GM19035 (cell line): ENCODE results near the gene MID1.

Experiments used
- ATAC-seq: cut with Tn5 transposase; IDR thresholded peaks from one replicate; pipeline ENCODE4 v1.9.1; 2021; ENCODE audit not compliant: unreplicated experiment

Gene MID1

DNA sequence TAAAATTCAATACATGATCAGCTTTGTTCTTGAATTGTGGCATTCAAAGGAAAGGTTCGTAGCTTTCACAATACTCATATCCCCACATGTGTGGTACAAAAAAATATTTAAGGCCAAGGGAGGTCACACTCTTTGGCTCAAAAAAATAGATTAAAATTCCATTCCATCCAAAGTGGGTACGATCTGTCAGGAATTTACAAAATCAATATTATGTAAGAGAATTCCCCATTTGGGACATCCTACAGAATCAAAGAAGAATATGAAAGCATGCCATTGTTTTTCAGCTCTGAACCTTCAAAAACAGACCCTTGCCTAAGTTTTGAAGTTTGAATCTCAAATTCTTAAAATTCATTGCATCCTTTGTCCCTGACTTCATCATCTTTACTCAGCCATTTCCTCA lies 85.8 kb downstream of the MID1 start:
- no peak for ATAC-seq

DNA sequence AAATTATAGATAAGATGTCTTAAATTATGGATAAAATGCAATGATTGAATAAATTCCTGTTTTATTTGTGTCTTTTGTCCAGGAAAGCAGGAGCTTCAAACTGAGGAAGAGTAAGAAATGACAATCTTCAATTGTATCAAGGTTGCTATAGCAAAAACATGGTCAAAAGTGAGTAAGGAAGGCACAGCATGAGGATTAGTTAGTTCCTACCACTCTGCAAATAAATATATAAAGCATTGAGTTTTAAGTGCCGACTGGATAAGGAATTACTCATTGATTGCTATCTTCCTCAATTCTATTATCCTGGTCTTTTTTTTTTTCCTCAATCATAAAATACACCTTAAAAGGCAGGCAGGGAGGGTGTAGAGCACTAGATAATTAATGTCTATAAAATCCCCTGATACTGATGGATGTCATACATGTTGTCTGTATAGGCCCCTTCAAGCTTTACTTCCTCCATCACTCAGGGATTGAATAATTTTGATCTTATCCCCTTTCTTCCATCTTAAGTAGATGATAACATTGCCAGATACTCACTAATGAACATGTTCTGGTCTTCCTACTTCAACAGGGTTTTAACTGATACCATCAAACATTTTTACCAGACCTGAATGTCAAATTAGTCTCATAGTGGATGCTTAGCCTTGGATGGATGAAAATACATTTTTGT lies 86.6 kb downstream of the MID1 start:
- ATAC-seq: no peak

DNA sequence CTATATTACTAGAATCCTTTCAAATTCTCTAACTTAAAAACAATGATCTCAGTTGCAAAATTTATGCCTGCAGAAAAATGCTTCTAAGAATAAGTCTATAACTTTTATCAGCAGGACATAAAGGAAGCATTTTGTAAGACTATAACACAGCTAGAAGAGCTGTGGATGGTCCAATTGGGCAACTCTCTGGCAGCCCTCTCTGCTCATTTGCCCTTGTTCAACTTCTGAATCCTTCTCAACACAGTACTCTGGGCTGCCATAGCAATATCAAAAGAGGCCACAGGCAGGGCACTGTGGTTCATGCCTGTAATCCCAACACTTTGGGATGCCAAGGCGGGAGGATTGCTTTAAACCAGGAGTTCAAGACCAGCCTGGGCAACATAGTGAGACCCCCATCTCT lies 88.5 kb downstream of the MID1 start:
- no peak for ATAC-seq

DNA sequence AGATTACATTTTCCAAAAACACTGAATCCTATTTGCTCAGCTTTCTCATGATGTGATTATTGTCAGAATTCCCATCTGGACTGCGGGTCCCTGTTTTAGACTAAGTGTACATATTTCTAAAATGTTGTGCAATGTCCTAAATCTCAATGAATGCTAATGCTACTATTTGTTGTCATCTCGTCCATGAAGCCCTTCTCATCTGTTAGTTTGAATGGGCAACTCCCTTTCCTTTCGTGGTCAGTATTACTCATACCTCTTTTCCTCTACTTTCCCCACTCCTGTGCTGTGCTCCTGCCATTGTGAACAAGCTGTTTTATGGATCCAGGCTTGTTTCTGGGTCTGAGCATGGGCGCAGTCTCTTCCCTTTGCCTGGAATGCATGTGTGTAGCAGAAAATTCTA lies 91.0 kb downstream of the MID1 start:
- ATAC-seq: no peak

DNA sequence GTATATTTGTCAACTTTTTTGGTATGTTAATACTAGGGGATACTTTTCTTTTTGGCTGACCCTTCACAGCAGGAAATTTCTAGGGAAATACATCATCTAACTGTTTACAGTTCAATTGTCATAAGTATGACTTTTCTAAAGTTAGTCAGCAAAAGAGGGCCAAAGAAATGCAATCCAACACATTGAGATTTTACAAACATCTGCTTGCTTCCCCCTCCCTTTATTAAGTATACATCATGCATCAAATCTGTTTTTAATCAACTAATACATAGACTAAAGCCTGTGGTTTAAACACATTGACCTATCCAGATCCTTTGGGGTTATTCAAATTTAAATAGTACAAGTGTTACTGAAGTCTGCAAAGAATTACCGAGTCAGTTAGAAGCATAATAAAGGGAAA lies 93.9 kb downstream of the MID1 start:
- no peak for ATAC-seq

DNA sequence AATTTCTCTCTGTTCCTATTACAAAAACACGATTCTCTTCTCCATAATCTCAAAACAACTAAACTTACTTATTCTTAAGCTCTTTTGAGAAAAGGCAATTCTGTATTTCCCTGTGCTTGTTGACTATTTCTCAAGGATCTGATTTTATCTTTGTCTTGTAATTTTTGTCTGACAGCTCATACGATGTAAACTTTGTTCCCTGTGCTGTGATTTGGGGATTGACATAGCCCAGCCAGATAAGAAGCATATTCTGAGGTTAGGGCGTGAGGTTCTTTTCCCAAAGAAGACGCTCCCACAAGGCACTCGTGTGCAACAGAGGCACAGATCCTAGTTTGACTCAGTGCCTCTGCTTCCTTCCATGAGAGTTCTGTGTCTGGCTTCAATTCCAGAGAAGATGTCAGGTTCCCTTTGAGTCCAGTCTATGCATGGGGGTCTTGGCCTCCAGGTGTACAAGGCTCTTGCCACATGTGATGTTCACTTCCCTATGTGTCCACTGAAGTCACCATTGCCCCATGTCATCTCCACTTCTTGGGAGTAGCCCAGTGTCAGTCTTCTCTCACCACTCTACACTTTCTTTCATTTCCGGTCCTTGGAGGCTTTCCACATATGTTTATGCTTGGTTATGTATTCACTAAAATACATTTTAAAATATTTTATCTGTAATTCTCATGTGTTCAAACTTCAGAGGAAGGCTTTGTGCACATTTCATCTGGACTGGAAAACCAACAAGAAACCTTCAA lies 94.8 kb downstream of the MID1 start:
- no peak for ATAC-seq

DNA sequence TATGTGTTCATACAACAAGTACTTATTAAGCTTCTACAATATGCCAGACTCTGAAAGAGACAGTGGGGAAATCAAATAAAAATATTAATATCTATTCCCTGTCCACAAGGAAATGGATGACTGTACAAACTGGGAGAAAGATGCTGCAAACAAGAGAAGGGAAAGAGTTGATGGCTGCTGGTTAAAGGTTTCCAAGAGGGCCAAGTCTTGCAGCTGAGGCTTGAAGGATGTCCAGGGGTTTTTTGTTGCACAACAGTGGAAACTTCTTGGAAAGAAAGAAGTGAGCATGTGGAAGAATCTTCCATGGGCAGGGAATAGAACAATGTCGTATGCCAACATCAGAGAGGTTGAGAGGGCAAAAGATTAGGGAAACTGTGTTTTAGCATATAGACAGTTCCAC lies 95.8 kb downstream of the MID1 start:
- ATAC-seq: no peak

DNA sequence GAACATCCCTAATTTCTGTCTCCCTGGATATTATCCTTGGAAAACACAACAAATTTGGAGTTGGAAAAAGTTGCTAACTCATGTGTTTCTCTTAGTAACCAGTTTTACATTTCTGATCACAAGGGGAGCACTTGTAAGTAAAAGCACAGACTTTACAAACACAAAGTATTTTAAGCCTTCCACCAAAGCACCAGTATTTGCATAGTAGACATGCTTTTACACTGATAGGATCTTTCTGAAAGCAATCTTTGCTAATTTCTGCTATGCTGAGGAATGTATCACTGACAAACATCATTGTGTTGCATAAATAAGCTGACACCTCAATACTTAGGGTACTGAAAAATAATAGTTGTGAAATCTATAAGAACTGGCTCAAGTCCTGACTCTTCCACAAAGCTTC lies 100.6 kb downstream of the MID1 start:
- ATAC-seq: no peak

DNA sequence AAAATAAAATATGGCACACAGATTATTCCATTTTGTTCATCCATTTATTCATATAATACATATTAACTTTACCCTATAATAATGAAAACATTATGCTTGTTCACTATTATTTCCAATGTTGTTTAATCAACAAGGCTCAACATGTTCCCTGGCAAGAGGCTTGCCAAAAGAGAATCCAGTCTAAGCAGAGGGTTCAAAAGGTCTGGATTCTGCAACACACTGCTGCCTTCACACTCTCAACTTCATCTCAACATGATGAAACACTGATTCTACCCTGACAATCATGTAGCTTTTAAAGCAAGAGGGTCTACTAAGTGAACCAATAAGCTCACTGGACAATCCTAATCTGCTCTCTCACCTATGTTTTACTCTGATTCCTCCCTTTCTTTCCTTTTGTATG lies 101.1 kb downstream of the MID1 start:
- no peak for ATAC-seq

DNA sequence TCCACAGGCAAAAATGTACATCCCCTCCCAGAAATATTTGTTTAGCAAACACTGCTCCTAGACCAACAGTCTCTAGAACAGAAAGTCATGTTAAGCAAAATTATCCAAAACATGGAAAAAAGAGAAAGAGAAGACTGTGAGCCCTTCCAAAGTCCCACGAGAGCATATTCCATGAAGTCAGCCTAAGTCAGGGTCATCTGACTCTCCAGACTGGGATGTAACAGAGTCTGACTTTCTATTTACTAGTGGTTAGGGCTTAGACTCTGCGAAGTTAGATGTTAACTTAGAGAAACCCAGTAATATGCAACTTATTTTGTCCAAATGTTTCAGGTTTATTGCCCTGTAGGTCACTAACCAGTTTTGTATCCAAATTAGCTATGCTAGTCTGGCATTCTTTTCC lies 102.3 kb downstream of the MID1 start:
- ATAC-seq: no peak

DNA sequence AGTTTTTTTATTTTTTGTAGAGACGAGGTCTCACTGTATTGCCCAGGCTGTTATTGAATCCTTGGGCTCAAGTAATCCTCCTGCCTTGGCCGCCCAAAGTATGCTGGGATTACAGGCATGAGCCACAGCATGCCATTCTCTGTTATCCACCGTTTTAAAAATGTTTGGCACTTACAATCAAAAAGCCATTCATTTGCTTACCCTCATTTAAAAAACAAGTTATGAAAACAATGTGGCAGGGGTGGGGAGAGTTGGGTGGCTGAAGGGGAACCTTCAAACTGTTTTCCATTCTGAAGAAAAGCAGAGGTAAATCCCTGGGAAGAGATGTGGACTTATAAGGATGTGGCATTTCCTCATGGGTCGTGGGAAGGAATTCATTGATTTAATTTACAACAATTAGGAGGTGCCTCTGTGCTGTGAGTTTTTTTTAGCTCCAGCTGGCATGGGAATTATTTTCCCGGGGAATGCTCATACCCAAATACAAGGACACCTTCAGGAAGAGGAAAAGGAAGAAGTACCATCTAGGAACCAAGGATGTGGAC lies 103.5 kb downstream of the MID1 start:
- no peak for ATAC-seq

DNA sequence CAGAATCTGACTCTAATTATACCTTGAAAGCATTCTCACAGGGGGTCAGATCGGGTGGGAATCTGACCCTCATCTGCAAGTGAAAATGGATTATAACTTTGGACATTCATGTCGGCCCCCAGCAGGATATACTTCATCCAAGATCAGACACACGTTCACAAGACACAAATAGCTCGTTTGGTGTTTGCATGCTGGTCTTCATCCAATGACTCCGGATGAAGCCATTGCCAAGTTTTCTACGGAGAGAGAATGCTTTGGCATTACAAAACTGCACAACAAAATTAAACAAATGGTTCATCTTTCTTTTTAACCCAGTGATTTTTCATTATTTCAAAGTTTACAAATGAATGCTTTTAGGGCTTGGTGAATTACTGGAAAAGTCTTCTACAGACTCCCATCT lies 105.5 kb downstream of the MID1 start:
- ATAC-seq: no peak

DNA sequence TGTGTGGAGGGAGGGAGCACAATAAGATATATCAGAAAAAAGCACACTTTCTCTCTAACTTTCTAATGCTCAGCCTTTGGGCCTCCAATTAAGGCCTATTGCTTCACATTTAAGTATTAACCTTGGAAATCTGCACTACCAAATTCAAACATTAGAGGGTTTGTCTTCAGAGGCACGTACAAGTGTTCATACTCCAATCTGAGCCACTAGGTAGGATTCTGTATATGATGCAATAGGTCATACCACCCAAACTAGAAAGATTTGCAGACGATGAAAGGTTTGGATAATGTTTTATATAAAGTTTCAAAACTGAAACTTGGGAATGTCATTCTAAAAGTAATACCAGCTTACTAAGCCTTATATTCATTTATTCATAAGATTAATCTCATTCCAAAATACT lies 106.4 kb downstream of the MID1 start:
- no peak for ATAC-seq

DNA sequence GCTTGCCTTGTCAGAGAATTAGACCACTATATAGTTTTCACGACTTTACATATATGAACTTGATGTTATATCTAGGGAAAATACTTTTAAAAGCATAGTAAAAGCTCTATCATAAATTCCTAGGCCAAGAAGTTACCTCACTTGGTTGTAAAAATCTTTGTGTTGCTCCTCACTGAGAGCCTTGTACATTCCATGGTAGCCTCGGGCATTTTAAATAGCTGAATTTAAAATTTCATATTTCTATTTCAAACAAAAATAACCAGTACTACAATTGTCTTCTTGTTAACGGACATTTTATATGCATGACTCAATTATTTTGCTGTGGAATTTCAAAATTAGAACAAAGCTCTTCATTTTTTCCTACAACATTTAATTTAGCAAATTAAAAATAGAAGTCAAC lies 107.6 kb downstream of the MID1 start:
- no peak for ATAC-seq

DNA sequence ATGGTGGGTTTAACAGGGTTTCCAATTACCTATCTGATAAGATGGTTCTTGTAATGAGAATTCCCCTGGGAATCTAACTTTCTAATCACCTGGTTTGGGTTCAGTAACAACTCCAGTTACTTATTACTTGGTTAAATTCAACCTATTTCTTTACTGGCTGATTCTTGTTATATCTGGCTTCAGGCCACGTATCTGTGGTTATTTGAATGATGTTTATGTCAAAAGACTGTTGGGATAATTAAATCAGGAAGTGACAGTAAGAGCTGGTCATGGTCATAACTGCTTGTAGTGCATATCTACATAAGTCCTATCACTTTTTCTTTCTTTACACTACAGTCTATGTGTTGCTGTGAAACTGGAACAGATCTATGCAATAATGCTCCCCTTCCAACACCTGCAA lies 108.1 kb downstream of the MID1 start:
- no peak for ATAC-seq

DNA sequence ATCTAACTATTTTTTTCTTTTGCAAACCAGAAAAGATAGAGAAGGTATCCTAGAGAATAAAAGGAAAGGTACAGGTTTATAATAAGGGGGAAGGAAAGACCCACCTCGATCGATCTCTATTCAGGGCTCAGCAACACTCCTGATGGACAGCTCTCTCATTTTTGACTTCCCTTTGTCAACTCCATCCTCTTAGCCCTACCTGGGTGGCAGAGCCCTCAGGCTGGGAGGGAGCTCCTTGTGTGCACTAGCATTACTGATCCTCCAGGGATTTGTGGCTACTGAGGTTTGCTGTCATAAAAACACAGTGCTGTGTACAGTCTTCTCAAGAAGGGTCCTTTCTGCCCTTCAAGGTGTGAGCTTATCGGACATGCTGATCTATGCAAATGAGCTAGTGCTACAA lies 111.0 kb downstream of the MID1 start:
- ATAC-seq: no peak

DNA sequence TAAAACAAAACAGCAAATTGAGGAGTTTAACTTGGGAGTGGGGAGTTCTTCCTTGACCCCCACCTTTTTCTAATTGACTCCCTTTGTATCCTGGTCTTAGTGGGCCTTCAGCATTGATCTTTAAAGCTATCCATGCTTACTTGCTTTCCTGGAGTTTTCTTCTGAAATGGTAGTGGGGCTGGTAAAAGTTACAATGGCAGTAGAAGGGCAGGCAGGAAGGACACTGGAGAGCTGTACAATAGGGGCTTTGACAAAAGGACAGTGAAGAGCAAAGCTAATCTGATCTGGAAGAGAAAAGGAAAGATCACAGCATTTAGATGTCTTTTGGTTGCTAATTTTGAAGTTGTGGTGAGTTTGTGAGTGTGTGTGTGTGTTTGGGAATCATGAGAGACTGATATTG lies 111.5 kb downstream of the MID1 start:
- no peak for ATAC-seq

DNA sequence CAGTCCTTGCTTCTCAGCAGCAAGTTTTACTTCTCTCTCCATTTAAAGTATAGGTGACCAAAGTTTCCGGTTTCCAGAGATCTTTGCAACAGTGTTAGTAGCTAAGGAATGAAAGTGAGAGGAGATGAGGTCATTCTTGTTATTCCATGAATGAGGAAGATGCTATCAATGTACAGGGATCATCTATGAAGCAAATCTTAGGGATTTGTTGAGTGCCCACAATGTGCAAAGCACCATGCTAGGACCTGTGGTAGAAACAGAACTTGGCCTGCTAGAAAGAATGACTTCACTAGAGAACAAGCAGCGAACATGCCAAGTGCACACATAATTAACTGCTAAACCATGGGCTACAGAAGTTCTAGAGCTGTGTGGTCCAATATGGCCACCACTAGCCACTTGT lies 112.5 kb downstream of the MID1 start:
- no peak for ATAC-seq

DNA sequence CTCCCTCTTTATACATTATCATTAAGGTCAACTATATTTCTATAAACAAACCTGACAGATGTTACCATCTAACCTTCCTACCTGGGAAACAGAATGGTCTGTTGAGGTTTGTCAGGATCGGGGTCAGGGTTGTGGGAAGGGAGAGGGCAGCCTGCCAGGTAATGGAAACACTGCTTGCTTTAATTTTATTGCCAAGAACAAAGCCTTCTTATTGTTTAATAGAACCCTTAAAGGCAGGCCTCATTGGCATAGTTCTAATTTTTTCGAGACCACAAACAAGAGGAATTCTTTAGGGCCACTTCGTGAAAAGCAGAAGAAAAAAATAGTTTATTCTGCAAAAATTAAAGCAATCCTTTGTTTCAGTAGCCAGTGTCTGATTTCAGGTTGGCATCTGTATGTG lies 113.2 kb downstream of the MID1 start:
- ATAC-seq: no peak

DNA sequence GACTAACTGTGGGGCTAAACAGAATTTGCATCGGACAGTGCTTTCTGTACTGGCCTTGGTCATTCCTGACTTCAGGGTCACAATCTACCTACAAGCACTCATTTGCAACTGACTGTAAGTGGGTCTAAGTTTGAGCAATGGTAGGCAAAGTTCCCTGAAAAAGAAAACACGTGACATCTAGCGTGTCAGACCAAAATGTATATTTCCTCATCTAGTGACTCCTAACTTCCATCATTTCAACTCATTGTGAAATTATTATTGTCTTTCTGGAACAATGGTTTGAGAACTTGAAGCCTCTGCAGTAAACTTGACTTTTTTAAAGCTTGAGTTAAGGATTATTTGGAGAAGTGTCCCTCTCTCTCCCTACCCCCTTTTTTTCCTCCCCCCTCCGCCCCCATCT lies 113.6 kb downstream of the MID1 start:
- ATAC-seq: no peak

DNA sequence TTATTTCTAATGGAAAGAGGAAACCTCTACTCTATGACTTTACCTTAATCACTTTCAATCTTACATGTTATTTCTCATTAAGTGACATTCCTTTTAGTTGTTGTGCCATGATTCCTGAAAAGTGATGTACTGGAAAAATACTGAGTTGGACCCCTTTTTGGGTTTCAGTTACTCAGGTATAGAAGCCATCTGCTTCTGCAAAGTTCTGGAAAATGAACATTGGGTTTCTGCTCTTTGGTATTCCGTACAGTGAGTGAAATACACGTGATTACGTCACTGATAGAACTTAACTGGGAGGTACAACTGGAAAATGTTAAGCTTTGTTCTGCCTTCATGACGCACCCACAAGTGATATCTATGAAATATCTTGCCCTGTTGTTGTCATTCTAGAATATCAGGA lies 114.7 kb downstream of the MID1 start:
- no peak for ATAC-seq

DNA sequence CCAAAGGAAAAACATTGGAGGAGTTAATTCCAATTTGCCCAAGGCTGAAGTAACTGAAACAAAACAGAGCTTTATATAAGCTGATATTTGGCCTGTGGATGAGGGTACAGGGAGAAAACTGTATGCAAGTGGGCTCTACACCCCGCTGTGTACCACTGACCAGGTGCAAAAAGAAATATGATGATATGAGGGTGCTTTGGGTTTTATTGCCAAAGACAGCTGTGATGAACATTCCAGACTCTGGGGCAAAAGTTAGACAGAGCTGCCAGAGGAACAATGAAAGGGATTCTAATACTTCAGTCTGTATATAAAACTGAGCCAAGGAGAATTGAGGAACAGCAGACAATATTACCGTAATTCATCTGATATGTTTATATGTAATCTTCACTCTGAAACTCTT lies 117.4 kb downstream of the MID1 start:
- no peak for ATAC-seq

DNA sequence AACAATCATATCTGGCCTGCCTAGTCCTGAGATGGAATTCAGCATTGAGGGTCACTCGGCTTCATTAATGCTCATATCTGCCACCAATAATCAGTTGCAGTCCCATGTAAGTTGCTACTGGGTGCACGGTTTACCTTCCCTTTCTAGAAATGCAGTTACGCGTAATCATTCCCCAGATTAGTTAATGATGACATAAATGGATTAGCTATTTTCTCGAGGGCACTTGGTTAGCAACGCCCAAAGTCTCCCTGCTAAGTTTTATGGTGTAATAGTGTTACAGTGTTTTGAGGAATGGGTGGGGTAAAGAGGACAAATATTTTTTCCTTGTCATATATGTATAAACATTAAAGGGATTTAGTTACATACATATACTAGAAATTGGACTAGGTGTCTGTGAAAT lies 118.8 kb downstream of the MID1 start:
- no peak for ATAC-seq
